HG02885 (cell line): ENCODE data around the gene DNAJC4.

Experiments
- ATAC-seq: cut with Tn5 transposase; IDR thresholded peaks from one replicate; pipeline ENCODE4 v1.9.1; 2021; ENCODE audit warnings: mild to moderate bottlenecking; ENCODE audit not compliant: unreplicated experiment, poor library complexity

Gene DNAJC4, protein sequence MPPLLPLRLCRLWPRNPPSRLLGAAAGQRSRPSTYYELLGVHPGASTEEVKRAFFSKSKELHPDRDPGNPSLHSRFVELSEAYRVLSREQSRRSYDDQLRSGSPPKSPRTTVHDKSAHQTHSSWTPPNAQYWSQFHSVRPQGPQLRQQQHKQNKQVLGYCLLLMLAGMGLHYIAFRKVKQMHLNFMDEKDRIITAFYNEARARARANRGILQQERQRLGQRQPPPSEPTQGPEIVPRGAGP

DNA sequence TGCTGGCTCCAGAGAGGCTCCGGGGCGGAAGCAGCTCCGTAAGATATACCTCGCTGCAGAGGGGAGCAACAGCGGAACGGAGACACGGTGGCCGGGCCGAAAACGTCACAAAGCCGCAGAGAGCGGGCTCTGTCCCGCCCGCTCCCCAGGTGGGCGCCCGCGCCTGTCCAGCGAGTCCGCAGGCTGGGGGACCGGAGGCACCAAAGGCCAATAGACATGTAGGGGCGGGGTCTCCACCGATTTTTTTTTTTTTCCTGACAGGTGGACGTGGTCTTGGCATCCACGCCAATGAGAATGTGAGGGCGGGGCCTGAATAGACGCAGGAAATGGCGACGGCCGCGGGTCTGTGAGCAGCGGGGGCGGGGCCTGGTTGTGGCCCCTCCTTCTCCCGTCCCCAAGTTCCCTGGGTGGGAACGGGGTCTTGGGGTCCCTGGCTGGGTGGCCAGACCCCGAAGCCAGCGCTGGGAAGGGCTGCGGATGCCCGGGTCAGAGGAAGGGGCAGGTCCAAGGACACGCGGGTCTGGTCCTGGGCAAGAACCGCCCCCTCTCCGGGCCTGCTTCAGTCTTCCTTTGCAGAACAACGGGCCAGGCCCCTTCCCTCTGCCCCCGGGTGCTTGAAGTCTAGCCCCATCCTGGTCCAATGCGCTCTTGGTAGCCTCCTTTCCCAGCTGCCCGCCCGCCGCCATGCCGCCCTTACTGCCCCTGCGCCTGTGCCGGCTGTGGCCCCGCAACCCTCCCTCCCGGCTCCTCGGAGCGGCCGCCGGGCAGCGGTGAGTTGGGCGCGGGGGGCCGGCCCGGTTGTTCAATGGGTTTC, at the start of gene DNAJC4:
DNAJC4 (plus strand) TSS at position 378 of the 814 bp plus-strand sequence; CDS start at position 685, 307 bp downstream.
- peak; percentile 57 for ATAC-seq

DNA sequence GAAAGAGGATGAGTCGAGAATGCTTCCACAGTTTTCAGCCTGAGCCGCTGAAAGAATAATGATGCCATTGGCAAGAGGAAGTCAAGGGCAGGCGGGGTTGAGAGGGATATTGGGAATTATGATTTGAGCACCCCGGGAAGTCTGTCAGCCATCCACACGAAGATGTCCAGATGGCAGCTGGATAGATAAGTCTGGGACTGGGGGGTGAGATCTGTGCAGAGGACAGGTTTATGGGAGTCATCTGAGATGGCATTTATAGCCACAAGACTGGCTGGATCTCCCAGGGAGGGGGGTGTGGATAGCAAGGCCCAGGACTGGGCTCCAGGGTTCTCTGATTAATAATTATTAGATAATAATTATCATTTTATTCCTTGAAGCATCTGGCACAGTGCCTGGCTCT, 49.5 kb upstream of the DNAJC4 start:
- ATAC-seq = no peak

DNA sequence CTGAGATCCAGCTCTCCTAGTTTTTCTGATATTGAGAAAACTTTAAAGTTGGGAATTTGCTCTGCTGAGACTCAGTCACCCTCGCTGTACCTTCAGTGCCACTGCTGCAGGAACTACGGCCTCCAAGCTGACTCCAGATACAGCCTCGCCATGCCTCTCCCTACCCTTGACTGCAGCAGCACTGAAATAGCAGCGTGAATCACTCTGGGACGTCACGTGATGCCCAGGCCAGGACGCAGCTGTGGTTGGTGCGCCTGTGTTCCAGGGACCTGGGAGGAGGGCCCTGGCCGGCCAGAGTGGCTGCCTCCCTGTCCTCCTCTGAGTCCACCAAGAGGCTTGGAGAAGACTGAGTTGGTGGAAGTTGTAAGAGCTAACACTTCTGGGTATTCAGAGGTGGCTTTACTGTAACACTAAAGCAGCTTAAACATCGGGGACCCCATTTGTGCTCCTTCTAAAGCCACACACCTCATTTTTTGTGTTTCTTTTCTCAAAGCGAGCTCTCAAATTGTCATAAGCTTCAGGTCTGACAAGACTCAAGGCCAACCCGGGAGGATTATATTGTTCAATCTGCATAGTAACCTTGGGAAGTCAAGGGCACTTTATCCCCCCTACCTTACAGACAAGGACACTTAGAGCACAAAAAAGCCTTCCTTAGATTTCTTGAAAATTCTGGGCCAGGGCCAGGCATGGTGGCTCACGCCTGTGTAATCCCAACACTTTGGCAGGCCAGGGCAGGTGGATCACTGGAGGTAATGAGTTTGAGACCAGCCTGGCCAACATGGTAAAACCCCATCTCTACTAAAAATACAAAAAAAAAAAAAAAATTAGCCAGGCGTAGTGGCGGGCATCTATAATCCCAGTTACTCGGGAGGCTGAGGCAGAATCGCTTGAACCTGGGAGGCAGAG, 48.6 kb upstream of the DNAJC4 start:
- ATAC-seq = no peak

DNA sequence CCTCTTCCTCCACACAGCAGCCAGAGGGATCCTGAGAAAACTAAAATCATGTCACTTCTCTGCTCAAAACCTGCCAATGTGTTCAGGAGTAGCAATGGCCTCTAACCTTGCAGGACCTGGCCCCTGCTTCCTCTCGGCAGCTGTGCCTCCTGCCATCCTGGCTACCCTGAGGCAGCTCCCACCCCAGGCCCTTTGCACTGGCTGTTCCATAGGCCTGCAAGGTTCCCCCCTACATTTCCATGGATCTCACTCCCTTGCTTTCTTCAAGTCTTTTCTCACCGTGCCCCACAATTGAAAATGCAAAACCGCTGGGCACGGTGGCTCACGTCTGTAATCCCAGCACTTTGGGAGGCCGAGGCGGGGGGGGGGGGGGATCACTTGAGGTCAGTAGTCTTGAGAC, 46.5 kb upstream of the DNAJC4 start:
- ATAC-seq = no peak

DNA sequence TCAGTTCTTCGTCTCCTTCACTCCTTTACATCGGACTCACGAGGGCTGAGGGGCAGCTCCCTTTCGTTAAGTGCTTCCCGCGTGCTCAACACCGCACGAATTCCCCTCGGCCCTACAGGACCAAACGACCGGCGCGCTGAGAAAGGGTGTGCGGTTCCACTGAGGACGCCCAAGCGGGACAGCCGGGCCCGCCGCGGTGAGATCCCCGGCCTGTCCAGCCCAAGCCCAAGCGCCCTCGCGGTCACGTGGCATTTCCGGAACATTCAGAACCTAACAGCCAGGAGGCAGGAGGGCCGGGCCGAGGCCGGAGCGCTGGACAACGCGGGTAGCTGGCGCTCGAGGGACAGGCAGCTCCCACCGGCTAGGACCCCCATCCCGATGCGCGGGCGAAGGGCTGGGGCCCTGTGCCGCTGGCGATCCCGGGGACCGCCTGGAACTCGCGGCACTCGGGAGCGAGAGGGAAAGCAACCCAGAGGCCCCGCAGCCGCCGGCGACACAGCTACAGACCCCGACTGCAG, 45.1 kb upstream of the DNAJC4 start:
- peak; percentile 17 for ATAC-seq

DNA sequence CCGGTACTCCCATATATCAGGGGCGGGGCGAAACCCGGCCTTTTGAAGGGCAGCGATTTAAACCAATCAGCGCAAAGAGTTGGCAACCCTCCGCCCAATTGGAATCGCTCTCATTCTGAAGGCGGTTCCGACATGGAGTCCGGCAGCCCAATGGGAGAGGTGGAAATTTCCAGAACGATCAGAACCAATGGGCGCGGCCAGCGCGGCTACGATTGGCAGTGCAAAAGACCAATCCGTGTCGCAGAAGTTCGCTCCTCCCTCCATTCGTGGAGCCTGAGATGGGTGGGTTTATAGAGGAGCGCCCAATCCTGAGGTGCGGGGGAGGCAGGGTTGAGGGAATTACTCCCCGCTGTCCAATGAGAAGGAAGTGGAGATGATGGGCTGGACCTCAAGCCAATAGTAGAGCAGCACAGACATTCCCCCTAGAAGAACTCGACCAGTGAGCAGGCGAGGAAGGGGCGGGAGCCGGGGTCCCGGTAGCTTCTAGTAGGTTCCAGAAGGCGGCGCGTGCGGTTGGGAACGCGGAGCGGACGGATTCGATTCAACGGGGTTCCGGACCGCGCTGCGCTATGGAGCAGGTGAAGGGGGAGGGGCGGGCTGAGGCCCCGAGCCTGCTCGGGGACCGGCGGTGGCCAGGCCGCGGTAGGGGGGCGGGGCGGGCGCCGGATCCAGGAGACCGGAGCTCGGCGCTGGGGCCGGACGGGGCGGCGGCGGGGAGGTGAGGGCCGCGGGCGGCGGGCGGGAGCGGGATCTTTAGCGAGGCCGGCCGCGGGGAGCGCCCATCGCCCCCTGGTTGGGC, 44.5 kb upstream of the DNAJC4 start, which contains the start of gene STIP1:
STIP1 (plus strand) TSS at position 479 of the 799 bp plus-strand sequence; CDS start at position 570, 91 bp downstream.
- peak; percentile 86 for ATAC-seq

DNA sequence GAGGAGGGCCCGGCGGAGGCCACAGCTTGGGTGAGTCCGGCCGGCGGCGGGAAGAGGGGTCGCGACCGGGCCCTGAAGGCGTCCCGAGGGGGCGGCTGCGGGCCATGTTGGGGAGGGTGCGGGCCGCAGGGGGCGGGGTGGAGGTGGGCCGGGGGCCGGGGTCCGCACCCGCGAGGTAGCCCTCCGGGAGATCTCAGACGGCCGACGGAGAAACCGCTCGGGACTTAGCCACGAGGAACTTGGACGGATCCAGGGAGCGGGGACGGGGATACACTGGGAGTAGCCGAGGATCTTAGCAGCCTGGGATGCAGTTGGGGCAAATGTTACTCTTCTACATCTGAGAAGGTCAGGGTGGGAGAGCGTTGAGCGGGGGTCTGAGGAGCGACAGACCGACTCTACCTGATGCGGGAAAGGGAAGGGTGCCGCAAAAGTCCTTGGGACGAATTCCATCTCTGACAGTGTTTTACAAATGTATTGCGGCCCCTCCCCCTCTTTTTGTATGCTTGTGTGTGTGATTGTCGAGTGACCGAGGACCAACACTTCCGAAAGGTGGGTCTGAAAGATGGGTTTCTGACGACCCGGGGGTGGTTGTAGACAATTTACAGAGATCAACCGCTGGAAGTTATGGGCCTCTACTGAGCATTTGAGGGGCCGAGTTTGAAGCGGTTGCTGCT, 43.7 kb upstream of the DNAJC4 start:
- no peak for ATAC-seq

DNA sequence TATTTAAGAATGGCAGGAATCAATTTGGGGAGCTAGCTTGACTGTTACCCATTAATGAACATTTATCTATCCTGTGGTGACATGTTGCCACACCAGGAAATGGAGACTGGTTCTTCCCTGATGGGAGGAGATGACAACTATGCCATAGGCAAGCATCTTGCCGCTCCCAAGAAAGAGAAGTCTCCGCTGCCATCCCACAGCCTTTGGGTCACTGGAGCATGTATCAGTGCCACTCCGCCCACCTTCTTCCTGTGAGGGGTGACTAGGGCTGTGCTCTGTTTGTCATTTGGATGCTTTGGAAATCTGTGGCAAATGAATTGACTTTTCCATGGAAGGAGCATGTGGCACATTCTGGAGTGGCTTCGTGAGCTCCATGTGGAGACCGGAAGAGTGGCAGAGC, 37.9 kb upstream of the DNAJC4 start:
- no peak for ATAC-seq

DNA sequence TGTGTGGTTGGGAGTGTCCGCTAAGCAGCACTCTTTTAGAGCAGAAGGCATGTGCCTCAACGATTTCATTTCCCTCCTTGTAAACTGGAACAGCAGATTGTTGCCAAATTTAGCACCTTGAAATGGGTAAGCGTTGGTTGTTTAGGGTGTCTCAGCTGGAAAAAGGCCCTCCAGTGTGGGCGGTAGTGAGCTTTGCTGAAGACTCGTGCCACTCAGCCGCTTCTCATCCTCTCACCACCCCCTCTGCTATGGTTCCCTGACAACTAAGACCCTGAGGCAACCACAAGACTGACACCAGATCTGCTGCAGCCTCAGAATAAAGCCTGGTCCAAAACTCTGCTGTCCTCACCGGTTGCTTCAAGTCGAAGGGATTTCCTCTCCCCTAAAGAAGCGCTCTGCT, 33.7 kb upstream of the DNAJC4 start:
- no peak for ATAC-seq

DNA sequence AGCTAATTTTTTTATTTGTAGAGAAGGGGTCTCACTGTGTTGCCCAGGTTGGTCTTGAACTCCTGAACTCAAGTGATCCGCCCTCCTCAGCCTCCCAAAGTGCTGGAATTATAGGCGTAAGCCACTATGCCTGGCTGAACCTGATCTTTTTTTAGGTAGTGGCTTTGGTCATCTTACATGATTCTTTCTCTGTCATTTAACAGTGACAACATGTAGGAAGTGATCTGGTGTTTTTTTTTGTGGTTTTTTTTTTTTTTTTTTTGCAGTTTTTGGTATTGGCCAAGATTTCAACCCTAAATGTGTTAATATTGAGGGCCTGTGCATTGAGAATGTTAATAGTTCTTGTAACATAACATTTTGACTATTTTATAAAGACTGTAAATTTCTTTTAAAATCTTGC, 31.8 kb upstream of the DNAJC4 start:
- ATAC-seq = no peak

DNA sequence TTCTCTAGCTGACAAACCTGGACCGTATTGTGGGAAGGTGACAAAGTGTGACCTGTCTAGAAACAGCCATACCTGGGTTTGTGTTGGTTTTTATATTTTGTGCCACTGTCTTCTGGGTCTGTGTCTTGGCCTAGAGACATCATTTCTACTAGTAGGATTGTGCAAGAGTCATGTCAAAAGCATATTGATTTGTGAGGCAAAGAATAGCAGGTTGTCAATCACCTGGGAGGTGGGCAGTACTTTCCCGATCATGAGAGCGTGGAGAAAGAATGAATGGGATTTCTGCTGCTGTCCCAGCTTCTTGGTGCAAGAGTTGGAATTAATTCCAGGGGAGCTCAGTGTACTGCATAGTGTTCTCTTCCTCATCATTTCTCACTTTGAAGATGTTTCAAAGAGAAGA, 28.8 kb upstream of the DNAJC4 start:
- no peak for ATAC-seq

DNA sequence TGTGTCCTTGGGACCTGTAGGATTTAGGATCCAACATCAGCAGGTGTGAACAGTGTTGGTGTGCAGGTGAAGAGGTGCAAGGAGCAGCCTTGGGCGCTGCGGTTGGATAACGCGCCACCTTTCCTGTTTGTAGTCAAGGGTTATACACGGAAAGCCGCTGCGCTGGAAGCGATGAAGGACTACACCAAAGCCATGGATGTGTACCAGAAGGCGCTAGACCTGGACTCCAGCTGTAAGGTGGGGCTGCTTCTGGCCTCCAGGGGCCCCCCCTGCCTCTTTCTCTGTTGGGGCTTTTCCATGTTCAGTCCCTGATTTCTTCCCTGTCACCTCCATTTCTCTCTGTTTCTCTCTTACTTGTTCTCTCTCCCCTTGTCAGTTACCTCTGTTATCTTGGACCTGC, 27.4 kb upstream of the DNAJC4 start:
- no peak for ATAC-seq

DNA sequence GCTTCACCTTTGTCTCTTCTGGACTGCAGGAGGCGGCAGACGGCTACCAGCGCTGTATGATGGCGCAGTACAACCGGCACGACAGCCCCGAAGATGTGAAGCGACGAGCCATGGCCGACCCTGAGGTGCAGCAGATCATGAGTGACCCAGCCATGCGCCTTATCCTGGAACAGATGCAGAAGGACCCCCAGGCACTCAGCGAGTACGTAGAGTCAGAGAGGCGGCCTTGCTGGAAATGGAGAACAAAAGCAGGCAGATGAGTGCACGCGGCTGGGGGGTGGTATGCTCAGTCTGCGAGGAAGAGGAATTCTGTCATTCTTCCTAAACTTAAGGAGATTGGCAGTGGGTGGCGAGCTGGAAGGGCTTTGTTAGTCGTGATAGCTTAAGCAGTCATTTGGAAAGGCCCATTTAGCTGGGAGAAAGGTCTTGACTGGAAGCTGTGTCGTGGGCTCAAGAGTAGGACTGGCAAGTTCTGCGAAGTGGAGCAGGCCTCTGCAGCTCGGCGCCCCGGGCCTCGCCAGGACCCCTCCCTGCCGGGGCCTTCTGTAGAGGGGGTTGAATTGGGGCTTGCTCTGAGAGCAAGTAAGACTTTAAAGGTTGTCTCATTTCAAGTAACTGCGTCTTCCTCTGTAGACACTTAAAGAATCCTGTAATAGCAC, 26.8 kb upstream of the DNAJC4 start:
- no peak for ATAC-seq

DNA sequence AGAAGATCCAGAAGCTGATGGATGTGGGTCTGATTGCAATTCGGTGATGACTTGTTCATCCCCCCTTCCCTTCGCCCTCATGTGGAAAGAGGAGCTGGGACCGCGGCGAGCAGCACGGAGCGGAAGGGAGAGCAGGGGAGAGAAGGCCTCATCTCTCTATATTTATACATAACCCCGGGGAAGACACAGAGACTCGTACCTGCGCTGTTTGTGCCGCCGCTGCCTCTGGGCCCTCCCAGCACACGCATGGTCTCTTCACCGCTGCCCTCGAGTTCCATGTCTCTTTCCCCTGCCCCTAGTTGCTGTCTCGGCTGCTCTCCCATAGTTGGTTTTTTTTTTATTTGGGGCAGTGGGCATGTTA, 26.3 kb upstream of the DNAJC4 start:
- no peak for ATAC-seq

DNA sequence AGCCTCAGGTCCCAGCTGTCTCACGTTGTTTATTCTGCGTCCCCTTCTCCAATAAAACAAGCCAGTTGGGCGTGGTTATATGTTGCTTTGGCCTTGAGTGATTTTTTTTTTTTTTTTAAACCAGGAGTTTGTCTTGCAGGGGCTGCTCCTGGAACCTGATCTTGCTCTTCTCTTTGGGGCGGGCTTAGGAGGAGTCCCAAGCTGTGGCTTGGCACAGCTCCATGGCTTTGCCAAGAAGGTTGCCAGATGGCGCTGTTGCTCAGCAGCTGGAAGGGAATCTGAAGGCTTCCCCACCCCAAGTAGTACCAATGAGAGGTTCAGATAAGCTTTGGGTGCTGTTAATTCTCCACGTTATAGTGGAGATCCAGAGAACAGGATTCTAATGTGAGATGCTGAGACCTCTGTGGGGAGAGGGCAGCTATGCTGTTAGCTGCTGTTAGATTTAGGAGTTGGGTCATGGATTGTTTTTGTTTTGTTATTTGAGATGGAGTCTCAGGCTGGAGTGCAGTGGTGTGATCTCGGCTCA, 25.8 kb upstream of the DNAJC4 start:
- ATAC-seq = no peak

DNA sequence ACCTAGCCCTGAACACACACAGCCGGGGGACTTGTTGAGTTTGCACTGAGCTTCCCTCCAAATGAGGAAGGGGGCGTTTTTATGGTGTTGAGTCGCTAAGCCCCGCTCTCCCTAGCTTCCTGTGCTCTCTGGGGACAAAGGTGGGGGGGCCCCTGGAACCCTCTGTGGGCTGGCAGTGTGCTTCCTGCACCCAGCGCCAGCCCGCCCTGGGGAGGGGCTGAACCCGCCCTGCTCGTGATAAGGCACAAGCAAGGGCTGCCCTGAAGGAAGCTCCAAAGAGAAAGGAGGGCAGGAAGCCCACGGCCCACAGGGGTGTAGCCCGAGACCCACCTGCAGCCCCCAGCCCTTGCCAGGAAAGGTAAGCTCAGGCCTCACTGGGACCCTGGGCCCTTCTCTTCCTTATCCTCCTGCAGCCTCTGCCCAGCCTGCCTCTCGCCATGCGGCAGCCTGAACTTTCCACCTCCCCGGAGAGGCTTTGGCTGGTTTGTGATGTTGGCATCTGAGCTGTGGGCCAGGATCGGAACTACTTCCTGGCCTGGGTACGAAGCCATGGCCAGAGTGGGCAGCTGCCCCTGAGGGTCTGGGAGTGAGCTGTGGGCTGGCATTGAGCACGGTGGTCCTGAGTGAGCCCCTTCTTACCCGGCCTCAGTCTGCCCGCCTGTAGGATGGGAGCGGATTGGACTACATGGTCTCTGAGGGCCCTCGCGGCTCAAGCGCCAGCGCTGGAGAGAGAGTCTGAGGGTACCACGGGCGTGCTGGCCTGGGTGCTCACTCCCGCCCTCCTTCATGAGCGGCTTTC, 23.7 kb upstream of the DNAJC4 start, which contains the start of gene FERMT3:
FERMT3 (plus strand) TSS at position 265 of the 799 bp plus-strand sequence. CDS start 644 bp downstream, outside the sequence.
- peak; percentile 48 for ATAC-seq

DNA sequence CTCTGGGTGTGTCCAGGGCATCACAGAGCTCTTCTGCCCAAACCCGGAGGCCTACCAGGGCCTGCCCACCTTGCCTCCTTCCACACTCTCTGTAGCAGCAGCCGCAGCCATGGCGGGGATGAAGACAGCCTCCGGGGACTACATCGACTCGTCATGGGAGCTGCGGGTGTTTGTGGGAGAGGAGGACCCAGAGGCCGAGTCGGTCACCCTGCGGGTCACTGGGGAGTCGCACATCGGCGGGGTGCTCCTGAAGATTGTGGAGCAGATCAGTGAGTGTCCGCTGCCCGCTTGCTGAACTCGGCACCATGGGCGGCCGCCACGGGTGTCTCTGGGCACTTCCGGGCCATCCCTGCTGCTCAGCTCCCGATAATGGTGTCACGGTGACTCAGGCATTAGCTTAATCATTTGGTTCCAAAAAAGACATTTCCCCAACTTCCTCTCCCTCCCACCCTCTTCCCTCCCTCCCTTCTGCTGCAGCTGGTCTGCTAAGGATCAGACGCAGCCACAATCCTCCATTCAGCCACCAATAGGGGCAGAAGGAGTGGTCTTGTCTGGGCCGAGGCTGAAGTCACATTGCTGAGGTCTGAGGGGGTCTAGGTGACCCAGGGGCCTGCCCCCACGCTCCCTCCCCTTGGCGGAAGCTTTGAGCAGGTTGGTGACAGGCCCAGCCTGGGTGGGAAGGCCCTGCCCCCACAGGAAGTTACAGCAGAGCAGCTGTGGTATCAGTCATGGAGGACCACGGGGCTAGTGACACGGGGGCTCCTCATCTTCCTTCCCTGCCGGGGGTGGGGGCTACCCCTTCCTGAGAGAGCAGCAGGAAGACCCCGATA, 22.9 kb upstream of the DNAJC4 start:
- peak; percentile 62 for ATAC-seq
